Spleen (tissue), 11 donors: ENCODE results near the gene SORCS2. TPM values are rescaled to one million over a fixed set of nuclear protein-coding genes. Genes with fewer than 3 reads are reported as not detected.

Experiments
- DNase-seq: peaks from one replicate; pipeline ENCODE4 v3.0.0-alpha.2; 2020
- H3K27ac ChIP-seq, 8 donors: fragments of 200-600 bp; sonication (generic) in 7 of 8; 1 replicate in 4 of 8; 2 replicates in 4 of 8; pipeline versions ENCODE4 v1.5.0 to v1.8.0; 2016 to 2021; ENCODE audit warnings: inconsistent platforms in 4 of 8, mild to moderate bottlenecking in 4 of 8, moderate library complexity in 1 of 8
- H3K27me3 ChIP-seq, 7 donors: fragments of 200-600 bp; sonication (generic) in 6 of 7; replicated peaks in 1 of 7; 1 replicate in 4 of 7; 2 replicates in 3 of 7; pipeline versions ENCODE4 v1.5.0 to v1.8.0; 2016 to 2021; ENCODE audit warnings: inconsistent platforms in 3 of 7, mild to moderate bottlenecking in 1 of 7
- H3K36me3 ChIP-seq, 6 donors: fragments of 200-600 bp; sonication (generic) in 5 of 6; 1 replicate in 4 of 6; 2 replicates in 2 of 6; pipeline versions ENCODE4 v1.5.0 to v1.8.0; 2016 to 2021; ENCODE audit warnings: inconsistent platforms in 2 of 6
- H3K4me1 ChIP-seq, 6 donors: fragments of 200-600 bp; sonication (generic) in 5 of 6; 1 replicate in 3 of 6; 2 replicates in 3 of 6; pipeline versions ENCODE4 v1.5.0 to v1.8.0; 2016 to 2021; ENCODE audit warnings: inconsistent platforms in 3 of 6
- H3K4me3 ChIP-seq, 8 donors: fragments of 200-600 bp; sonication (generic) in 7 of 8; 1 replicate in 4 of 8; 2 replicates in 4 of 8; pipeline versions ENCODE4 v1.5.0 to v1.8.0; 2016 to 2021; ENCODE audit warnings: inconsistent platforms in 4 of 8, mild to moderate bottlenecking in 4 of 8, moderate library complexity in 2 of 8
- H3K9me3 ChIP-seq, 8 donors: fragments of 200-600 bp; sonication (generic) in 7 of 8; 1 replicate in 4 of 8; 2 replicates in 4 of 8; pipeline versions ENCODE4 v1.5.0 to v1.8.0; 2016 to 2021; ENCODE audit warnings: inconsistent platforms in 4 of 8
- POLR2A ChIP-seq, 3 donors: fragments of 450-650 bp; IDR thresholded peaks; one replicate each; pipeline ENCODE4 v1.5.1; 2017; ENCODE audit warnings: antibody characterized with exemption in 3 of 3, mild to moderate bottlenecking in 1 of 3
- POLR2AphosphoS5 ChIP-seq, 3 donors: sonication (generic); formaldehyde crosslinking; IDR thresholded peaks; one replicate each; pipeline ENCODE4 v1.5.1; 2017; ENCODE audit warnings: antibody characterized with exemption in 3 of 3
- WGBS, 5 donors: extraction: QIAGEN DNeasy Blood & Tissue Kit in 3 of 5; methylation state at CpG; one replicate each; pipeline versions ENCODE4 v1.1.5 to v1.1.7; 2013 to 2018; 5-methylcytosine and 5-hydroxymethylcytosine counted together
- intact Hi-C: fragments of 100-400 bp; cut with DNase I; formaldehyde crosslinking; loops from one replicate; pipeline ENCODE4 v1.15.0; 2023; ENCODE audit warnings: low total_unique reads
- polyA plus RNA-seq, 3 donors: library from polyadenylated mRNA; stranded (reverse); fragments of 200-250 nt; gene quantifications; one replicate each; pipeline ENCODE4 v1.2.1, GENCODE V29; 2013
- total RNA-seq, 7 donors: library from RNA; depleted of rRNA in 3 of 7; stranded (reverse); fragments of >200 nt in 3 of 7; fragmentation: NEBNext Ultra II Directional in 4 of 7; extraction: Animal tissue kit (Norgen Biotek cat#: 25700) in 4 of 7; gene quantifications; one replicate each; pipeline versions ENCODE4 v1.1.0 to v1.2.1, GENCODE V29; 2016 to 2021
- TF ChIP-seq, protein P1 (sequence below), 11 experiments: fragments of 200-600 bp in 7 of 11; fragments of 450-650 bp in 4 of 11; sonication (generic) in 4 of 11; IDR thresholded peaks in 8 of 11; conservative IDR thresholded peaks in 3 of 11; 1 replicate in 7 of 11; 2 replicates in 4 of 11; pipeline versions ENCODE4 v1.4.0 to v1.8.0; 2016 to 2021; ENCODE audit warnings: antibody characterized with exemption in 11 of 11, inconsistent platforms in 4 of 11, mild to moderate bottlenecking in 1 of 11
- donor health status: healthy with polysubstance abuse.
- donor health status: DM: no; HTN: no; CAD: no; lungs with moderate emphysema.
- donor health status: DM: no; HTN: no; CAD: no.
- donor health status: Bipolar disorder and iron deficiency.
- donor health status: healthy.
- donor health status: DM: no; HTN: no; CAD: no.
- donor health status: DM: yes; HTN: yes; CAD: no.

Gene SORCS2
- total and polyA plus RNA-seq, 10 donors: 0.33 to 1.6 (median 0.60) TPM

DNA sequence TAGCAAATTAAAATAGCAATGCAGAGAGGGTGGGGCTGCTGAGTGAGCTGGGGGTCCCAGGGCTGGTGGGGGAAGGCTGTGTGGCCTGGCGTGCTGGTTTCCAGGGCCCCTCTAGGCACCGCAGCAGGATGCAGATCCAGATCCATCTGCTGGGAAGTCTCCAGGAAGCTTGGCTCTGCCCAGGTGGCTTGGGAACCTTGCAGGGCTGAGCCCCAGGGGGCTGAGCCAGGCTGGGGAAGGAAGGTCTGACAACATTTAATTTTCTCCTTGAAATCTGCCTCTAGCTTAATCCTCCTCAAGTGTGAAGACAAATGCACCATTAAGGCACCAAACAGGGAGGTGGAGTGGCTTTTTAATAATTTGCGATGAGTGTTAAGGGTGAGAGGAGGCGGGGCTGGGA, 31.7 kb downstream of the SORCS2 start:
- H3K27me3 ChIP-seq: peaks cover 0 to 72% (median 0%) of the 10 kb centered on the region in 7 donors
- TF ChIP-seq POLR2A (IDR thresholded peaks at IDR 0.05): no peak
- TF ChIP-seq POLR2AphosphoS5 (IDR thresholded peaks at IDR 0.05): no peak
- TF ChIP-seq, protein P1, sequence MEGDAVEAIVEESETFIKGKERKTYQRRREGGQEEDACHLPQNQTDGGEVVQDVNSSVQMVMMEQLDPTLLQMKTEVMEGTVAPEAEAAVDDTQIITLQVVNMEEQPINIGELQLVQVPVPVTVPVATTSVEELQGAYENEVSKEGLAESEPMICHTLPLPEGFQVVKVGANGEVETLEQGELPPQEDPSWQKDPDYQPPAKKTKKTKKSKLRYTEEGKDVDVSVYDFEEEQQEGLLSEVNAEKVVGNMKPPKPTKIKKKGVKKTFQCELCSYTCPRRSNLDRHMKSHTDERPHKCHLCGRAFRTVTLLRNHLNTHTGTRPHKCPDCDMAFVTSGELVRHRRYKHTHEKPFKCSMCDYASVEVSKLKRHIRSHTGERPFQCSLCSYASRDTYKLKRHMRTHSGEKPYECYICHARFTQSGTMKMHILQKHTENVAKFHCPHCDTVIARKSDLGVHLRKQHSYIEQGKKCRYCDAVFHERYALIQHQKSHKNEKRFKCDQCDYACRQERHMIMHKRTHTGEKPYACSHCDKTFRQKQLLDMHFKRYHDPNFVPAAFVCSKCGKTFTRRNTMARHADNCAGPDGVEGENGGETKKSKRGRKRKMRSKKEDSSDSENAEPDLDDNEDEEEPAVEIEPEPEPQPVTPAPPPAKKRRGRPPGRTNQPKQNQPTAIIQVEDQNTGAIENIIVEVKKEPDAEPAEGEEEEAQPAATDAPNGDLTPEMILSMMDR (IDR thresholded peaks at IDR 0.05 in 8 of 11, conservative IDR thresholded peaks at IDR 0.05 in 3 of 11): no peak
- no peaks in the 10 kb centered on the region for H3K9me3 ChIP-seq
- H3K27ac ChIP-seq: no peak overlapping the region
- DNase-seq: no peak
- H3K4me3 ChIP-seq: no peak overlapping the region
- H3K36me3 ChIP-seq: no peaks in the 10 kb centered on the region
- H3K4me1 ChIP-seq: no peaks in the 10 kb centered on the region
- intact Hi-C loops: no loop called here
- 68 to 94% (median 77%) methylated on average over 4 of the region's 4 CpGs for WGBS, 5 donors

DNA sequence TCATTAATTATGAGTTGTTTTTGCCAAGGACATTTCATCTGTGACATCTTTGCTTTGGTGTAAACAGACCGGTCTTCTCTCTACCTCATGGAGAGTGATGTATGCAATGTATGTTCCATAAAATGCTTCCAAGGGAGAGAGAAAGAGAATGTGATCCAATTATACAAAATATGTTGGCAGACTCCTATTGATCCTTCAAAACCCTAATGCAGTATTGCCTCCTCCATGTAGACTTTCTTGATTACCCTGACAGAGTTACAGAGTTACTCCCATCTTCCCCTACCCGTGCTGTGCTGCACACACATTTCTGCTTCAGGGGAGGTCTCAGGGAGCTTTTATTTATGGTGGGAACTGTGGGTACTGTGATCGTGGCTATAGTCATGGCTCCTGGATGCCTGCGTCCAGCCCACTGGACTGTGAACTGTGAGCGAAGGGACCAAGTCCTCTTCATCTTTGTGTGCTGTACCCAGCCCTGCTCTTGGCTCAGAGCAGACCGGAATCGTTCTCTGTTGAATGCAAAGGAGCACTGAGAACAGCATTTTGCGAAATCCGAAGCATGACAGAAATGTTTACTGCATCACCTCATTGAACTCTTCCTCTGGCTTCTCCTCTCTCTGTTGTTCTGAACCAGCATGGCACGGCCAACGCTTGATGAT, 32.7 kb downstream of the SORCS2 start:
- Histone ChIP-seq H3K36me3 (no peaks in the 10 kb centered on the region), H3K4me3 (no peak overlapping the region), H3K4me1 (no peaks in the 10 kb centered on the region), H3K9me3 (no peaks in the 10 kb centered on the region), H3K27ac (no peak overlapping the region), H3K27me3 (peaks cover 0 to 72% (median 0%) of the 10 kb centered on the region in 7 donors)
- intact Hi-C loops: no loop called here
- TF ChIP-seq, protein P1 (IDR thresholded peaks at IDR 0.05 in 8 of 11, conservative IDR thresholded peaks at IDR 0.05 in 3 of 11): no peak
- TF ChIP-seq POLR2AphosphoS5 (IDR thresholded peaks at IDR 0.05): no peak
- no peak for TF ChIP-seq POLR2A (IDR thresholded peaks at IDR 0.05)
- no peak for DNase-seq
- WGBS, 5 donors: 87 to 95% (median 89%) methylated on average over 11 of the region's 11 CpGs

DNA sequence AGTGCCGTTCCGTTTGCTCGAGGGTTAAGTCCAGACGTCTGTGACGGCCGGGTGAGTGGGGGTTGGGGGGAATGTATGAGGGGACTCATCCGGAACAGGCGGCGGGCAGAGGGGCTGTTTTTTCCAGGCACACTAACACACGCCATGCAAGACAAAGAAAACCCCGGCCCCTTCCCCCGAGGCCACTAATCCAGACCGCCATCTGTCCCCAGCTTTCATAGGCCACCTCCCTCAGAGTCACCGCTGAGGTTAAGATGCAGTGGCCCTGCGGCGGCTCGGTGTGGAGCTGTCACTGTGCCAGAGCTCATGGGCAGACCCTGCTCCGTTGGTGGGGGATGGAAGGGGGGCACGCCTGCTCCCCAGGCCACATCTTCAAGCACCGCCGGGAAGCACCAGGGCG, 34.1 kb downstream of the SORCS2 start:
- no peak for DNase-seq
- 50 to 63% (median 58%) methylated on average over 21 to 22 of the region's 22 CpGs for WGBS, 5 donors
- H3K9me3 ChIP-seq: peaks cover 0 to 4% (median 0%) of the 10 kb centered on the region in 8 donors
- H3K27me3 ChIP-seq: peaks cover 0 to 64% (median 0%) of the 10 kb centered on the region in 7 donors
- H3K27ac ChIP-seq: no peak overlapping the region
- H3K36me3 ChIP-seq: no peaks in the 10 kb centered on the region
- H3K4me3 ChIP-seq: no peak overlapping the region
- no peaks in the 10 kb centered on the region for H3K4me1 ChIP-seq
- intact Hi-C loops: no loop called here
- no peak for TF ChIP-seq POLR2A (IDR thresholded peaks at IDR 0.05)
- TF ChIP-seq, protein P1 (IDR thresholded peaks at IDR 0.05 in 8 of 11, conservative IDR thresholded peaks at IDR 0.05 in 3 of 11): no peak
- no peak for TF ChIP-seq POLR2AphosphoS5 (IDR thresholded peaks at IDR 0.05)

DNA sequence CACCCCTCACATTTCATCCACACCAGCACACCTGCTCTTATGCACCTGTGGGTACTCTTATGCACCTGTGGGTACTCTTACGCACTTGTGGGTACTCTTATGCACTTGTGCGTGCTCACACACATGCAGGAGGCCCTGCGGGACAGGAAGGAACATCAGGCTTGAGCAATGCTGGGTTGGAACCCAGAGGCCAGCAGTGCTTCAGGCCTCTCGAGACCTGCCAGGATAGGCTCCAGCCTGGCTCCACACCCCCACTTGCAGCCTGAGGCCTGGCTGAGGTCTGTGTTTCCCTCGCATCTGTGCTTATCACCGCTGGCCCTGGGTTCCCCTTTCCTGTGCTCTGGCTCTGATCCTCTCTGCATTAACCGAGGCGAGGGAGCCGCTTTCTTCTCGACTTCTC, 34.7 kb downstream of the SORCS2 start:
- no peak overlapping the region for H3K4me3 ChIP-seq
- 28 to 45% (median 40%) methylated on average over 8 to 10 of the region's 10 CpGs for WGBS, 5 donors
- no peak for DNase-seq
- H3K4me1 ChIP-seq: no peaks in the 10 kb centered on the region
- TF ChIP-seq POLR2A (IDR thresholded peaks at IDR 0.05): no peak
- TF ChIP-seq, protein P1 (IDR thresholded peaks at IDR 0.05 in 8 of 11, conservative IDR thresholded peaks at IDR 0.05 in 3 of 11): no peak
- no peak for TF ChIP-seq POLR2AphosphoS5 (IDR thresholded peaks at IDR 0.05)
- peaks cover 0 to 5% (median 0%) of the 10 kb centered on the region in 8 donors for H3K9me3 ChIP-seq
- H3K36me3 ChIP-seq: no peaks in the 10 kb centered on the region
- H3K27me3 ChIP-seq: peaks cover 0 to 64% (median 0%) of the 10 kb centered on the region in 7 donors
- intact Hi-C loops: no loop called here
- H3K27ac ChIP-seq: no peak overlapping the region
